ENCODE data around the gene SHISA9. TPM values are rescaled to one million over a fixed set of nuclear protein-coding genes. Genes with fewer than 3 reads are reported as not detected.

SHISA9 gene
- total RNA-seq, 2 experiments from 2014 or later = not detected

DNA sequence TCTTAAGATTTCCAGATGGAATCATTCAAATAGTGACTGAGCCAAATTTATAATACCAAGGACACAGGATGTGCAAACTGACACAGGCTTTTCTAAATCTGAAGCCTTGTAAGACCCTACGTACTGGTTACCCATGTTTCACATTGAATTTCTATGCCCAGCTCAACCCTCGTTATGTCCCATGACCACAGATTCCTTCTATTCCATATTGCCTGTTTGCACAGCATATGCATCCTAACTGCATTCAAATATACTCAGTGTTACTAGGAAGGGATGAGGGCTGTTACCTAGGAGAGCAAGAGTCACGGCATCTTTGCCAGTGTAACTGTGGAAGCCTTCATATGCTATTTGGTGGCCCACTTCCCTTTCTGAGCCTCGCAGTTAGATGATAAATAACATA lies 305.2 kb downstream of the SHISA9 start:
- POLR2A ChIA-PET = no interaction called here
- no peak overlapping the region for H2AFZ ChIP-seq (ENCODE audit: low read length)
- H3K9me2 ChIP-seq (ENCODE audit: insufficient read depth, low read length) = no peaks in the 10 kb centered on the region
- DNase-seq (ENCODE audit: low spot score) = no peak
- TF ChIP-seq CTCF (conservative IDR thresholded peaks at IDR 0.05; ENCODE audit: low read length) (no peak), EZH2phosphoT487 (IDR thresholded peaks at IDR 0.05; ENCODE audit: borderline replicate concordance, low read depth, low read length) (no peak)
- no peak overlapping the region for H3K4me3 ChIP-seq (ENCODE audit: low read depth, low read length, poor library complexity, severe bottlenecking)
- H3K4me1 ChIP-seq (ENCODE audit: insufficient read depth, low read length, poor library complexity, severe bottlenecking) = no peaks in the 10 kb centered on the region
- intact Hi-C loops (cut with micrococcal nuclease; ENCODE audit: unreplicated experiment) = no loop called here
- no peaks in the 10 kb centered on the region for H3K79me2 ChIP-seq (ENCODE audit: insufficient read depth, low read depth, low read length)
- no peak overlapping the region for H3K27ac ChIP-seq (ENCODE audit: low read depth, low read length, poor library complexity, severe bottlenecking)
- BruUV-seq (replicated peaks) = no TSS peak
- H4K20me1 ChIP-seq (ENCODE audit: insufficient read depth, low read length) = no peaks in the 10 kb centered on the region
- H3K9me3 ChIP-seq (ENCODE audit: low read length) = no peaks in the 10 kb centered on the region
- H3K4me2 ChIP-seq (ENCODE audit: low read length) = no peak overlapping the region
- CTCF ChIA-PET (ENCODE audit: unreplicated experiment) = no interaction called here
- H3K36me3 ChIP-seq (ENCODE audit: insufficient read depth, low read length) = no peaks in the 10 kb centered on the region

- no peak for DNase-seq (ENCODE audit: low spot score)
- Histone ChIP-seq H3K36me3 (ENCODE audit: insufficient read depth, low read length) (no peaks in the 10 kb centered on the region), H3K9me3 (ENCODE audit: low read length) (no peaks in the 10 kb centered on the region), H3K79me2 (ENCODE audit: insufficient read depth, low read depth, low read length) (no peaks in the 10 kb centered on the region), H3K27ac (ENCODE audit: low read depth, low read length, poor library complexity, severe bottlenecking) (no peak overlapping the region), H4K20me1 (ENCODE audit: insufficient read depth, low read length) (no peaks in the 10 kb centered on the region), H3K4me2 (ENCODE audit: low read length) (no peak overlapping the region), H3K4me1 (ENCODE audit: insufficient read depth, low read length, poor library complexity, severe bottlenecking) (no peaks in the 10 kb centered on the region), H3K4me3 (ENCODE audit: low read depth, low read length, poor library complexity, severe bottlenecking) (no peak overlapping the region), H2AFZ (ENCODE audit: low read length) (no peak overlapping the region), H3K9me2 (ENCODE audit: insufficient read depth, low read length) (no peaks in the 10 kb centered on the region)
- ChIA-PET POLR2A (interaction anchor here (0.6 kb wide), 1 partner anchor 60 kb away, joined by 8 read pairs; no protein-coding TSS in a partner anchor), CTCF (ENCODE audit: unreplicated experiment) (no interaction called here)
- TF ChIP-seq EZH2phosphoT487 (IDR thresholded peaks at IDR 0.05; ENCODE audit: borderline replicate concordance, low read depth, low read length) (no peak), CTCF (conservative IDR thresholded peaks at IDR 0.05; ENCODE audit: low read length) (no peak)
- intact Hi-C loops (cut with micrococcal nuclease; ENCODE audit: unreplicated experiment) = no loop called here
- BruUV-seq (replicated peaks) = no TSS peak
Measured at GRCh38 chr16:13207151-13207550, 305.8 kb downstream of the SHISA9 start.

GRCh38 chr16:13223666-13224065 lies 322.3 kb downstream of the SHISA9 start:
- Histone ChIP-seq H3K9me2 (ENCODE audit: insufficient read depth, low read length) (no peaks in the 10 kb centered on the region), H3K36me3 (ENCODE audit: insufficient read depth, low read length) (no peaks in the 10 kb centered on the region)
- intact Hi-C loops (cut with micrococcal nuclease; ENCODE audit: unreplicated experiment) = no loop called here

More at GRCh38 chr16:13223666-13224065, 322.3 kb downstream of the SHISA9 start:
- no peak for DNase-seq (ENCODE audit: low spot score)
- ChIA-PET POLR2A (no interaction called here), CTCF (ENCODE audit: unreplicated experiment) (no interaction called here)
- TF ChIP-seq CTCF (conservative IDR thresholded peaks at IDR 0.05; ENCODE audit: low read length) (no peak), EZH2phosphoT487 (IDR thresholded peaks at IDR 0.05; ENCODE audit: borderline replicate concordance, low read depth, low read length) (no peak)
- Histone ChIP-seq H3K4me1 (ENCODE audit: insufficient read depth, low read length, poor library complexity, severe bottlenecking) (no peaks in the 10 kb centered on the region), H3K79me2 (ENCODE audit: insufficient read depth, low read depth, low read length) (no peaks in the 10 kb centered on the region), H2AFZ (ENCODE audit: low read length) (no peak overlapping the region), H3K27ac (ENCODE audit: low read depth, low read length, poor library complexity, severe bottlenecking) (no peak overlapping the region), H3K4me3 (ENCODE audit: low read depth, low read length, poor library complexity, severe bottlenecking) (no peak overlapping the region), H4K20me1 (ENCODE audit: insufficient read depth, low read length) (no peaks in the 10 kb centered on the region), H3K9me3 (ENCODE audit: low read length) (peaks cover 7% of the 10 kb centered on the region; the same call in 1 of the 2 replicates), H3K4me2 (ENCODE audit: low read length) (no peak overlapping the region)
- BruUV-seq (replicated peaks) = no TSS peak
